NCI-H226 (cell line): Measurements from ENCODE around the gene MCC.
A peak's percentile ranks its signal among the peaks of the same experiment; 100 is the strongest.

Experiments used
- DNase-seq: peaks from one replicate; pipeline ENCODE4 v3.0.0-alpha.2; 2015

The MCC gene

DNA sequence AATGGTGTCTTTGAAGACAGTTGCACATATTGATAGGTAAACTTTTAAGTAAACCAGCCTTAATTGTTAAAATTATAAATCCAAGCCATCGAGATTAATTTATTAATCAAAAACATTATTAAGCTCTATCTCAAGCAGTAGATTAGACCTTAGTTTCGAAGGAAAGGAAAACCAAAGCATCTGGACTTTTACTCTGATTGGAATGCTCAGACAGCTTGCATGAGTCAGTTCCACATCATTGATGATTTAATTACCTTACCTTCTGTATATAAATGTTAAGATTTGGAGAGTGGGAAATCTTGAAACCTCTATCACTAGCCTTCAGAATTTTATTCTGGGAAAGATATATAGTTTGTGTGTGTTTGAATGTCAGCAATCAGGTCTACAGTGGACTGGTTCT, 487.8 kb downstream of the MCC start:
- no peak for DNase-seq

- no peak for DNase-seq
These were observed 490.0 kb downstream of the MCC start for GRCh38 chr5:112998296-112998695.

DNA sequence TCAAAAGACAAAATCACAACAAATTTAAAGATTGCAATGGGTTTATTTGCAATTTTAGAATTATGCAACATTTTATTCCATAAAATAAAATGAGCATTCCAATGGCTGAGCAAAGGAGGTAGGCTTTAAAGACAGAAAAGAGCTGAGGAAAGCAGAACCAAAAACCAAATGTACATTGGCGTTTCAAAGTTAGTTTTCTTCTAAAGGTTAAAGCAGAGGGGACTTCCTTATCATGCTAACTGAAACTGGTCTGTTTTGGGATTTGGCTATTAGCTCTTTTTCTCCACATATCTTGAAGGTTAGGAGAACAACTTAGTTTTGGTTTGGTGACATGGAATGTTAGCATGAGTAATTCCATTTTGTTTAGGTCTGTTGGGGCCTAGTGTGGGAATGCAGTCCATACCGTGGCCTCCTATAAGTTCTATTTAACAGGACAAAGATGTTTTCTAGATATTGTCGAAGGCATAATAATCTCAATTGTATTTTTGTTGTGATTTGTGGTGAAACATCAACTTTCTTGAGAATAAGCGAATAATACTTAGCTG, 491.4 kb downstream of the MCC start:
- no peak for DNase-seq

DNA sequence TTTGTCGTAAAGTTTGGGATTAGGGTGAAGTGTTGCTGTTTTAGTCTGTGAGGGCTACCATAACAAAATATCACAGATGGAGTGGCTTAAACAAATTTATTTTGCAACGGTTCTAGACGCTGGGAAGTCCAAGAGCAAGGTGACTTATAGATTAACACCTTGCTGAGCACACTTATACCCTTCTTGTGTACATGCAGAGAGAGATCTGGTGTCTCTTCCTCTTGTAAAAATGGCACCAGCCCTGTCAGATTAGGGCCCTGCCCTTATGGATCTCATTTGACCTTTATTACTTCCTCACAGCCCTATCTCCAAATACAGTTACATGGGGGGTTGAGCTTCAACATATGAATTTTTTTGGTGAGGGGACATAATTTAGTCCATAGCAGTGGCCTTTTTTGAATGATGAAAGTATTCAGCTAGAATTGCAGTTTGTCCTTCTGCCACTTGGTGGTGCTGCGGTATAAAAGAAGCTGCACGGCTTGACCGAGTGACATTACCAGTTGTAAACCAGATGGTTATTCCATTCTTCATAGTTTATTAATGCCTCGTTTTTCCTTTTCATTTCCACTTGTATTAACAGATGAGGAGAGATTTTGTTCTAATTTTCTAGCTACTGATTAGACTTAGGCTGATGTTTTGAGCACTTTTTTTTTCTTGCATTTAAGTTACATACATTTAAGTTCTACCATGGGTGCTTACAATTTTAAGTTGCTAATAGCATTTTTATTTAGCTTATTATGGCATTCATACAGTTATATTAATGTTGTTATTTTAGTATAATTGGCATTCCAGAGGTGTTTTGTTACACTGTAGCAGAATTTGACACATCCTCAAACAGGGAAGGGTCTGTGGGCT, 492.3 kb downstream of the MCC start:
- DNase-seq: peak; percentile 37

GRCh38 chr5:112986224-112986623, 502.0 kb downstream of the MCC start:
- no peak for DNase-seq

DNA sequence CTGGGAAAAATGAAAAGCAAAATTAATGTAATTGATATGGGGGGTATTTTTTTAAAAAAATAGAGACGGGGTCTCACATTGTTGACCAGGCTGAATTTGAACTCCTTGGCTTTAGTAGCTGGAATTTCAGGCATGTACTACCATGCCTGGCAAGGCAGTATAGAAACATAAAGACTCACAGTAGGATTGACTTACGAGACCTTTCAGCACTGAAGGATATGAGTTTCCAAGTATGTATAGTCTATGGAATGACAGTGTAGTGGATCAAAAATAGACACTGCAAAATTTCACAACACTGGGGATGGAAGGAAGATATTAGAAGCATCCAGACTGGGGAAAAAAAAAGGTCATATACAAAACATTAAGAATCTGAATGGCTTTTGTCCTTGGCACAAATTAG, 504.9 kb downstream of the MCC start:
- DNase-seq: no peak

DNA sequence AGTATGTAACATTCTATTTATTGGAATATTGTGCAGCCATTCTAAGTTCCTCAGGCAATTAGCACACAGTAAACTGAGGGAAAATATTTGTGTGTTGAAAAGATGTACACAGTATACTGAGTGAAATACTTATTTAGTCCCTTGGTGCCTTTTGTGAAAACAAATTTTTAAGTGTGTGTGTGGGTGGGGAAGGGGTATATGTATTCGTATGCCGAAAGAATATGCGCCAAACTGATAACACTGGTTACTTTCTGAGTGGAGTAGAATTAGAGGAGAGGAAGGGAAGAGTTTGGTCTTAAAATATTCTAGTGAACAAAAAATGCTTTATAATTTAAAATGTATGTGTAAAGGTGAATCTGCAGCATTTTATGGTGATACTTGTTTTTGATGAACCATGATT, 508.5 kb downstream of the MCC start:
- no peak for DNase-seq

- DNase-seq: no peak
These were observed 509.4 kb downstream of the MCC start for GRCh38 chr5:112978836-112979235.

DNA sequence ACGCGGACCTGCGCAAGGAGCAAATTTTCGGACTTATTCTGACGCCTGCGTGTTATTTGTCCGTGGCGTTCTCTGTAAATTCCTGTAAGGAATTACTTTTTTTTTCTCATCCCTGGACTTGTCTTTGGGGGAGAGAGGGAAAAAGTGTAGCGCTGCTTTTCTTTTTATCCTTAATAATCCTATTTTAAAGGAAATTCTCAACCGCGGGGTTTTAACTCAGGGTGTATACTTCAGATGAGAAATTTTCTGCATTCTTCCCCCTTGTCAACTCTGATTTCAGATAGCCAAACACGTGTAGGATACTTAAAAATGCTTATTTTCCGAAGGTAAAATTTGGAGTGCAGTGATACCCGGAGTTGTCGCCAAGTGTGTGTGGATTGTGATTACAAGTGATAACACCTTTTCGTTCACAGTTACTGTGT, 510.8 kb downstream of the MCC start:
- no peak for DNase-seq

- peak; percentile 96 for DNase-seq
These were observed 511.6 kb downstream of the MCC start, which contains the start of gene DCP2 for GRCh38 chr5:112976432-112977309. DCP2 (plus strand) TSS chr5:112976798; CDS start chr5:112976934, 136 bp downstream.

DNA sequence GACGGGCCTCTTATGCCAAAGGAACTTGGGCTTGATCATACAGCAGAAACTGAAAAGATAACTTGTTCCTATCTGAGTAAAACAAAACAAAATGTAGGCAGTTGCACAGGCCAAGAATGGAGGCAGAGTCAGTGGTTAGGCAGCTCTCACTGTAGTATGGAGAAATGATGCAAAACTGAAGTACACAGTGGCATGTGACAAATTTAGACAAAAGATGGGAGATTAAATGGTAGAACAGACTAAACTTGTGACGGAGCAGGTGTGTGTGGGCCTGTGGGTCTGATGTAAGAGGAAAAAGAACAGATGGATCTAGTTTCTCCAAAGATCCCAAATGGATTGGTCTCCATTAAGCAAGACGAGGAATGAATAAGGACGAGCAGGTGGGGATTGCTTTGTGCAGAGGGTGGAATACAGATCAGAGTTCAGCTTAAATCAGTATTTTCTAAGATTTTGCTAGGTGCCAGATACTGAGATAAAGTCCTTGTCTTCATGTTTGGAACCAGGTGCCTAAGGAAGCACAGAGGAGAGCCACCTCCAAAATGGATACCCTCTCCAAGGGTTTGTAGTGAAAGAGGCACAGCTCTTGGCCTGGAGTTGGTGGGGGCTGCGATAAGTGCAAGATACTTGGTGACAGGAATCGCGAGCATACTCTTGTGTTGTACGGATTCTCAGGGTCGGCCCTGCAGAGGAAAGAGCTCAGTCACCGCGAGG, 512.4 kb downstream of the MCC start:
- no peak for DNase-seq

DNA sequence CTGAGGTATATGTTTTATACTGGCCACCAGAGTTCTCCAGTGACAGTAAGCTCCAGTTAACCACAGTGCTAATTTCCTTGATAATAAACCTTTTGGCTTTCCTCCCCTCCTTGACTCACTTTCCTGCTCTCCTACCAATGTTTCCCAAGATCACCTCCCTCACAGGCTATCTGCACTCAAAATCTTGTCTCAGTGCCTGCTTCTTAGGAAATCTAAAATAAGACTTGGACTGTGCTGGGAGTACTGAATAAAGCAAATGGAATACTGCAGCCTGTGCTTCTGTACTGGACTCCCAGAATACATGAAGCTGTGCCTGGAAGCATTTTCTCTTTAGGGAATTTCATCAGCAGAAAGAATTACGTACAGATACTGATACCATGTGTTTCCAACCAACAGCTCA, 513.4 kb downstream of the MCC start:
- DNase-seq: peak; percentile 62

DNA sequence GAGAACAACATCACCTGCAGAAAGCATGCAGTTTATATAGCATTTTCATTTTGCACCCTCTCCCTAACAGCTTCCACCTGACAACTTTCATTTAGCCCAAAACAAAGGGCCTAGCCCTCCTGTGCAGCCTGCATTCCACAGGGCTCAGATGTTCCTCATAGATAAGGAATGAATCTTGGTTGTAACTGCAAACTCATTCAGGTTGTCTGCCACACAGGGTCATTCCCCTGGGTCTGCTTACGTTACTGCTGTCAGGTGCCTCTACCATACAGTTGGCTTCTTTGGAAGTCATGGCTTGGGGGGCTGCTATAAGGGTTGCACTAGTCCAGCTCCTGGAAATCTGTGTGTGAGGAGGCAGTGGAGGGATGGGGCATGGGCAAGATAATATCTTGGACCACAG, 514.3 kb downstream of the MCC start:
- no peak for DNase-seq

GRCh38 chr5:112973036-112973435, 515.2 kb downstream of the MCC start:
- DNase-seq: no peak
